SK-N-SH (cell line): ENCODE results near the gene NOD2.
A peak's percentile ranks its signal among the peaks of the same experiment; 100 is the strongest.

Experiments
- CHD2 ChIP-seq: fragments of 150-350 bp; IDR thresholded peaks from 2 replicates; pipeline ENCODE4 v1.6.1; 2018; ENCODE audit warnings: low read length; ENCODE audit not compliant: partially characterized antibody
- CTCF ChIP-seq: fragments of 200-600 bp; sonication (generic); IDR thresholded peaks from 2 replicates; pipeline ENCODE4 v1.6.1; 2017; ENCODE audit warnings: antibody characterized with exemption, mild to moderate bottlenecking, moderate library complexity
- EP300 ChIP-seq, 2 experiments: IDR thresholded peaks; 2 replicates each; pipeline versions ENCODE4 v1.4.0 to v1.6.1; 2012; ENCODE audit warnings: borderline replicate concordance in 1 of 2, low read depth in 1 of 2, low read length in 1 of 2
- EZH2phosphoT487 ChIP-seq: fragments of 200-600 bp; sonication (generic); IDR thresholded peaks from 2 replicates; pipeline ENCODE4 v1.6.1; 2017; ENCODE audit warnings: low read depth, mixed run types, mild to moderate bottlenecking, antibody characterized with exemption, moderate library complexity, borderline replicate concordance
- FOSL2 ChIP-seq: IDR thresholded peaks from 2 replicates; pipeline ENCODE4 v1.4.0; 2012; ENCODE audit warnings: low read depth, mild to moderate bottlenecking, moderate library complexity, borderline replicate concordance
- GABPA ChIP-seq: IDR thresholded peaks from 2 replicates; pipeline ENCODE4 v1.4.0; 2012; ENCODE audit warnings: low read depth, mild to moderate bottlenecking
- PBX3 ChIP-seq: IDR thresholded peaks from 2 replicates; pipeline ENCODE4; 2012
- POLR2AphosphoS5 ChIP-seq: IDR thresholded peaks from 2 replicates; pipeline ENCODE4 v1.6.1; 2012; ENCODE audit warnings: low read depth, low read length
- RFX5 ChIP-seq: IDR thresholded peaks from 2 replicates; pipeline ENCODE4 v1.6.1; 2012; ENCODE audit warnings: mild to moderate bottlenecking, improper control_type of control experiment, low read length
- RXRA ChIP-seq: IDR thresholded peaks from 2 replicates; pipeline ENCODE4 v1.4.0; 2012; ENCODE audit warnings: low read depth, mild to moderate bottlenecking, borderline replicate concordance
- SIN3A ChIP-seq: IDR thresholded peaks from 2 replicates; pipeline ENCODE4 v1.6.1; 2012; ENCODE audit warnings: low read depth, mild to moderate bottlenecking, low read length, moderate library complexity, borderline replicate concordance
- TAF1 ChIP-seq: IDR thresholded peaks from 2 replicates; pipeline ENCODE4 v1.6.1; 2012; ENCODE audit warnings: low read depth, mild to moderate bottlenecking, low read length, moderate library complexity, borderline replicate concordance
- TEAD4 ChIP-seq: IDR thresholded peaks from 2 replicates; pipeline ENCODE4 v1.4.0; 2012; ENCODE audit warnings: mild to moderate bottlenecking, borderline replicate concordance; ENCODE audit not compliant: insufficient read depth

GRCh38 chr16:50677351-50677750 is 16.1 kb upstream of the NOD2 start:
- TF ChIP-seq PBX3 = no peak
- no peak for TF ChIP-seq FOSL2
- TF ChIP-seq POLR2AphosphoS5 = no peak
- TF ChIP-seq CTCF = peak; percentile 34; the same call in 1 of the 2 replicates
- TF ChIP-seq TAF1 = no peak
- TF ChIP-seq TEAD4 = no peak
- TF ChIP-seq CHD2 = no peak
- TF ChIP-seq EP300 (IDR thresholded peaks at IDR 0.05; ENCODE audit: borderline replicate concordance in 1 of 2, low read depth in 1 of 2, low read length in 1 of 2) = no peak
- TF ChIP-seq EZH2phosphoT487 = no peak
- no peak for TF ChIP-seq SIN3A
- TF ChIP-seq RFX5 = no peak
- no peak for TF ChIP-seq GABPA
- TF ChIP-seq RXRA = no peak
